GM19438 (cell line): Measurements from ENCODE around the gene ZFC3H1.
"Not testable (repeated sequence)": the region's sequence is repeated elsewhere in the genome, so short reads cannot be mapped to it uniquely, and the experiment has no call there.

ENCODE experiments used
- ATAC-seq: cut with Tn5 transposase; IDR thresholded peaks from one replicate; pipeline ENCODE4 v1.9.1; 2021; ENCODE audit warnings: low read depth; ENCODE audit not compliant: unreplicated experiment

ZFC3H1 gene, protein sequence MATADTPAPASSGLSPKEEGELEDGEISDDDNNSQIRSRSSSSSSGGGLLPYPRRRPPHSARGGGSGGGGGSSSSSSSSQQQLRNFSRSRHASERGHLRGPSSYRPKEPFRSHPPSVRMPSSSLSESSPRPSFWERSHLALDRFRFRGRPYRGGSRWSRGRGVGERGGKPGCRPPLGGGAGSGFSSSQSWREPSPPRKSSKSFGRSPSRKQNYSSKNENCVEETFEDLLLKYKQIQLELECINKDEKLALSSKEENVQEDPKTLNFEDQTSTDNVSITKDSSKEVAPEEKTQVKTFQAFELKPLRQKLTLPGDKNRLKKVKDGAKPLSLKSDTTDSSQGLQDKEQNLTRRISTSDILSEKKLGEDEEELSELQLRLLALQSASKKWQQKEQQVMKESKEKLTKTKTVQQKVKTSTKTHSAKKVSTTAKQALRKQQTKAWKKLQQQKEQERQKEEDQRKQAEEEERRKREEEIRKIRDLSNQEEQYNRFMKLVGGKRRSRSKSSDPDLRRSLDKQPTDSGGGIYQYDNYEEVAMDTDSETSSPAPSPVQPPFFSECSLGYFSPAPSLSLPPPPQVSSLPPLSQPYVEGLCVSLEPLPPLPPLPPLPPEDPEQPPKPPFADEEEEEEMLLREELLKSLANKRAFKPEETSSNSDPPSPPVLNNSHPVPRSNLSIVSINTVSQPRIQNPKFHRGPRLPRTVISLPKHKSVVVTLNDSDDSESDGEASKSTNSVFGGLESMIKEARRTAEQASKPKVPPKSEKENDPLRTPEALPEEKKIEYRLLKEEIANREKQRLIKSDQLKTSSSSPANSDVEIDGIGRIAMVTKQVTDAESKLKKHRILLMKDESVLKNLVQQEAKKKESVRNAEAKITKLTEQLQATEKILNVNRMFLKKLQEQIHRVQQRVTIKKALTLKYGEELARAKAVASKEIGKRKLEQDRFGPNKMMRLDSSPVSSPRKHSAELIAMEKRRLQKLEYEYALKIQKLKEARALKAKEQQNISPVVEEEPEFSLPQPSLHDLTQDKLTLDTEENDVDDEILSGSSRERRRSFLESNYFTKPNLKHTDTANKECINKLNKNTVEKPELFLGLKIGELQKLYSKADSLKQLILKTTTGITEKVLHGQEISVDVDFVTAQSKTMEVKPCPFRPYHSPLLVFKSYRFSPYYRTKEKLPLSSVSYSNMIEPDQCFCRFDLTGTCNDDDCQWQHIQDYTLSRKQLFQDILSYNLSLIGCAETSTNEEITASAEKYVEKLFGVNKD (N-terminal part only)

DNA sequence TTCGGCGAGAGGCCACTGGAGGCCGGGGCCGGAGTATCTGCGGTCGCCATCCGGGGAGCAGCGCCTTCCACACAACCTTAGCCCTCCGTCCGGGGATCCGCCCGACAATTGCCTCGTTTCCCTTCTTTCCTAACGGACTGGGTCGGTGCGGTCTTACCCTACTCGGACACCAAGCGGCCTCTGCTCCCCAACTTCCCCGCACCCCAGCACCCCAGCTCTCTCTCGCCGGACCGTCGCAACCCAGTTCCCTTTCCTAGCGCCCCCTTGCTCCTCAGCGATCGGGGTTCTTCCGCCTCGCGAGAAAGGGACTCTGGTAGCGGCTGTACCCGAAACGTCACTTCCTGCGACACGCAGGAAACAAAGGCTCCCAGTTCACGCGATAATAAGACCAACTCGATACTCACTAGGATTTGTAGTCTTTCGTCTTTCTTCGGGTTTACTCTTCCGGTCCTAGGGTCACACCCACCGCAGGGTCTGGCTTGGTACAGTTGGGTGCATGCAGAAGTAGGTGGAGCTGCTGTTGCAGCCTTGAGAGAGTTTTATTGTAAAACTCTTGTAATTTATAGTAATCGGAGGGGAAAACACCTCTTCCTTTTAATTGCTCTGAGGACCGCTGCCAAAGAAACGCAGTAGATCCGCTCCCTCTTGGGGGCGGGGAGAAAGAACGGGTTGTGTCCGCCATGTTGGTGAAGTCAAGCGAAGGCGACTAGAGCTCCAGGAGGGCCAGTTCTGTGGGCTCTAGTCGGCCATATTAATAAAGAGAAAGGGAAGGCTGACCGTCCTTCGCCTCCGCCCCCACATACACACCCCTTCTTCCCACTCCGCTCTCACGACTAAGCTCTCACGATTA lies at the start of gene ZFC3H1, which contains the start of gene THAP2:
ZFC3H1 (minus strand) TSS at position 288 of the 850 bp plus-strand sequence; CDS start at position 50, 238 bp downstream.
THAP2 (plus strand) TSS at position 741 of the 850 bp plus-strand sequence. CDS start 209 bp downstream, outside the sequence.
- peak; percentile 91 for ATAC-seq

DNA sequence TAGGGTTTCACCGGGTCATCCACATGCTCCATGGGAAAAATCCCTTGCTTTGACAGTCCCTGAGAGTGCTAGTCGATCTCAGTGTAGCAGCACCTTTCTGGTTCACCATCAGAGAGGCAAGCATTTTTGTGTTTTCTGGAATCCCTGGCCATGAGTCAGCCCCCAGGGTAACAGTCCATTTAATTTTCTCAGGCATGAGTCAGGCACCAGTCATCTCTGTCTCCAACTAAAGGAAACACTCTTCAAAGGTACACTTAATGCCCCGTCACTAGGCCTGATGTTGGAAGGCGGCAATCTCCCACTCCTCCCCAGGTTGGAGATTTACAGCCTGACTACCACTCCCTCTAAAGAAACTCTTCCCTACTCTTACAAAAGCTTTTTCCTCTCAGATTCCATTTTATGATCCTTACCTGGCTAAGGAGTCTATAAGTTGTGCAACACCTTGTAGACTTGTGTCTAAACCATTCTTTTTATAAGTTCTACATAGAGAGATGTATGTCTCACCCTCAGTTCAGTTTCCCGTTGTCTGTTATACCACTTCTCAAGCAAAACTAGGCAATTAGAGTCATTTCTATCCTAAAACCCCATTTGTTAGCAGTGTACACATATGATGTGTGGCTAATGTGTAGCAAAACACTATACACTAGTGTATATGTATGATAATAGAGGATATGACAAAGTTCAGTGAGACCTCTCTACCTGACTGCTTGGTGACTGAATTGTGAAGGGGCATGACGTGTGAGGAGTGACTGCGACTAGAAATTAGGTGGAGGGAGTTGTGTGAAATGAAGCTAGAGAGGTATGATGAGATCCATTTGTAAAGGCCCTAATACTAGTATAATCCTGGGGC lies 46.9 kb upstream of the ZFC3H1 start:
- ATAC-seq = no peak

DNA sequence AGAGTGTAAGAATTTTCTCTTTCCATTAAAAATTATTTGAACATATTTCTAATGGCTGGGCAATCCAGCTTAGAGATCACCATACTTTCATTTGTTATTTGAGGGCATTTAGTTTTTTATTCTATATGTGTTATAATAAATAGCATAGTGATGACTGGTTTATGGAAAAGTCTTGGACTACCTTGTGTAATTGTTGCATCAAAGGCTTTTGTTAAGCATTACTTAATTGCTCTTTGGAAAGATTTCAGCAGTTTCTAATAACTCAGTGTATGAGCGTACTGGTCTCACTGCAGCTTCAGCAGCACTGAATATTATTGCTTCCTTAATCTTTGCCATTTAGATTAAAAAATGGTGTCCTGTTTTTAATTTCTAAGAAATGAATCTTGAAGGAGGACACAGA lies 45.0 kb upstream of the ZFC3H1 start:
- no peak for ATAC-seq

DNA sequence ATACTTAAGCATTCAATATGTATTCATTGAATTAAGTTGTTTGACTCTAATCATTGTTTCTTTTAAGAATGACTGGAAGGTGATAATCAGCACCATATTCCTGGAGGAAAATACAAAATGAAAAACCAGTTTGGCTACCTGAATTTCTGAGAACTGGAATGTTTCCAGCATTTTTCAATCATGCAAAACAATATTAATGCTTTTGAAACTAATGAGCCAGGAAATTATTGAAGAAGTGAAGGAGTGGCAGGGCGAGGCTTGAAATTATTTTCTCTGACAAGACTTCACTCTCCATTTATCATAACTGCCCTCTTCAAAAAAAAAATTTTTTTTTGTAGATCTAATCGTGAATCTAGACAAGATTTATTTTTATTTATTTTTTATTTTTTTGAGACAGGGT lies 41.3 kb upstream of the ZFC3H1 start:
- ATAC-seq = no peak

DNA sequence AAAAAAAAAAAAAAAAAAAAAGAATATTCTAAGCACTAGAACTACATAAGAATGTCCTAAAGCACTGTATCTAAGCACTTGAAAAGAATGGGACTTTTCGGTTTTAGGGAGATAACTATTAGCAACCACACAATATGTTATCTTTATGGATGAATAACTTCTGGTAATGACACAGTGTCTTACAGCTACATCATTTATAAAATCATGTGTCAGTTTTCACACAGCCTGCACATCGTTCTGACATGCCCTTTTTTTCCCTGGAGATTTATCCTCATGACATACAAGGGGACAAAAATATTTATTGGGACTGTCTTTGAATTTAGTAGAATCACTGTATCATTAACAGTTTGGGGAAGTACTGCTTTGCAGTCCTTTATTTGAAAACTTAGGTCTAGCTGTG lies 39.6 kb upstream of the ZFC3H1 start:
- no peak for ATAC-seq

DNA sequence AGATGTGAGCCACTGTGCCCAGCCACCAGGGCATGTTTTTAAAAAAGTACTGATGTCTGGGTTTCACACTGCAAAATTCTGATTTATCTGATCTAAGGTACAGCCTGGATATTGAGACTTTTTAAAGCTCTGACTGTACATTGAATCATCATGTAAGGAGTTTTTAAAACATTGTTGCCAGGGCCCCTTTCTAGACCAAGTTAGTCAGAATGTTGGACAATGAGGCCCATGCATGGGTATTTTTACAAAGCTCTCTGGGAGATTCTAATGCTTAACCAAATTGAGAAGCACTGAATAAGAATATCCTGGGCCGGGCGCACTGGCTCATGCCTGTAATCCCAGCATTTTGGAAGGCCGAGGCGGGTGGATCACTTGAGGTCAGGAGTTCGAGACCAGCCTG lies 38.9 kb upstream of the ZFC3H1 start:
- ATAC-seq = no peak

DNA sequence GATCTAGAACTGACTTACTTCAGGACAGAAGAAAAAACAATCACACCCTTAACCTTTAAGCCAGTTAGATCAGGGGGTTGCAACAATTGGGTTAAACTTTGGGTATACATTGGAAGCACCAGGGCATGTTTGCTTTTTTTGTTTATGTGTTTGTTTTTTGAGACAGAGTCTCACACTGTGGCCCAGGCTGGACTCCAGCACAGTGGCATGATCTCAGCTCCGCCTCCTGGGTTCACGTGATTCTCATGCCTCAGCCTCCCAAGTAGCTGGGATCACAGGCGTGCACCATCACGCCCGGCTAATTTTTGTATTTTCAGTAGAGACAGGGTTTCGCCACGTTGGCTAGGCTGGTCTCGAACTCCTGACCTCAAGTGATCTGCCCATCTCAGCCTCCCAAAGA lies 38.5 kb upstream of the ZFC3H1 start:
- not testable (repeated sequence) for ATAC-seq

DNA sequence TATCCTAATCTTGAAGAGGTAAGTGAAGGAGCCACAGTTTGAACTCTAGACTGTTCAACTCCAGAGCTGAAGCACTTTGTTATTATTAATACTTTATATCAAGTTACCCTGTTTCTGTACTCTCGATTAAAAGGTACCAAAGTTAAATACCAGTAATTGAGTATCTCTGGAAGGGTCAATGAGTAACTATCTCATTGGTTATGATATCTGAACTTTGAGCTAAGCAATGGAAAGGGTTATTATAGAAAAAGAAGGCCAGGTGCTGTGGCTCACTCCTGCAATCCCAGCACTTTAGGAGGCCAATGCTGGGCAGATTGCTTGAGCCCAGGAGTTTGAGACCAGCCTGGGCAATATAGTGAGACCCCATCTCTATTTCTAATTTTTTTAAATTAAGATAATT lies 32.1 kb upstream of the ZFC3H1 start:
- no peak for ATAC-seq

DNA sequence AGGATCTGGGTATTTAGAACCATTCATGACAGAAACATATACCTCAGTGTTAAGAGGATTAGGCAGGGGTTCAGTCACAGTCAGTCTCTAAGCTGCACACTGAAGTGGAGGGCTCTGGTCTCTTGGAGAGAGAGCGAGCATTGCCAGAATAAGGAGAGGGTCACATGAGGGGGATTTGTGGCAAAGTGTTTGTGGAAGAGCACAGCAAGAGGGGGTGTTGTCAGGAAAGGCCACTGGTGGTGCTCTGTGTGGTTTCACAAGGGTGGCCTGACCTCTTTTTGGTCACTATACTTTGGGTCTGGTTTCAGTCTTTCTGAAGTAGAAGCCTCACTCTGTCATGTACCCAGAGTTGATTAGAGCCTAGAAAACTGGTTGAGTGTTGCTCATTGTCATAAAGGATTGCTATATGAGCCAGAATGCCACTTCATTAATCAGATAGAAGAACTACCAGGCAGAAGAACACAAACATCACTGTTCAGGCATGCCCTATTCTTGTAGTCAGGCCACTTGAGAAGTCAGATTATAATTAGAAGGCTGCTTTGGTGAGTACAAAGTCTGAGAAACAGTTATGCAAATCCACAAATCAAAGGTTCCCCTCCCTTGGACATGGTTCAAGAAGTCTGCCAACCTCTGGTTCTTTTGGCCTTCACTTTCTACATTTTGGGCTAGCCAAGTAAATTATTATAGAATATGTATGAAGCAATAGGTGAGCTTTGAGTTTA lies 30.6 kb upstream of the ZFC3H1 start:
- ATAC-seq = peak; percentile 66

DNA sequence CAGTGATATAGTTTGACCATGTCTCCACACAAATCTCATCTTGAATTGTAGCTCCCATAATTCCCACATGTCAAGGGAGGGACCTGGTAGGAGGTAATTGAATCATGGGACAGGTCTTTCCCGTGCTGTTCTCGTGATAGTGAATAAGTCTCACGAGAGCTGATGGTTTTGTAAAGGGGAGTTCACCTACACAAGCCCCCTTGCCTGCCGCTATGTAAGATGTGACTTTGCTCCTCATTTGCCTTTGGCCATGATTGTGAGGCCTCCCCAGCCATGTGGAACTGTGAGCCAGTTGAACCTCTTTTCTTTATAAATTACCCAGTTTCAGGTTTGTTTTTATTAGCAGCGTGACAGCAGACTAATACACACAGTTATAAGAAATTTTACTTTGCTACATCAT lies 30.0 kb upstream of the ZFC3H1 start:
- peak; percentile 12 for ATAC-seq

DNA sequence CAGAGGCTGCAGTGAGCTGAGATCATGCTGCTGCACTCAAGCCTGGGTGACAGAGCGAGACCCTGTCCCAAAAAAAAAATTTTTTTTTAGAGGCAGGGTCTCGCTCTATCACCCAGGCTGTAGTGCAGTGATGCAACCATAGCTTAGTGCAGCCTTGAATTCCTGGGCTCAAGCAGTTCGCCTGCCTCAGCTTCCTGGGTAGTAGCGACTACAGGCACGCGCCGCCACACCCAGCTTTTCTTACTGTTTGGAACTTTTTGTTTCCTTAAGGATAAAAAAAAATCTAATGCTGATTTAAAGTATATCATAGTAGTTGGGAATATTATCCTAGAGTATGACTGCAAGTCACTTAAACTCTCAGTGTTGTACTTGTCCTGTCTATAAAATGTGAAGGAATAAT lies 29.5 kb upstream of the ZFC3H1 start:
- ATAC-seq = no peak

DNA sequence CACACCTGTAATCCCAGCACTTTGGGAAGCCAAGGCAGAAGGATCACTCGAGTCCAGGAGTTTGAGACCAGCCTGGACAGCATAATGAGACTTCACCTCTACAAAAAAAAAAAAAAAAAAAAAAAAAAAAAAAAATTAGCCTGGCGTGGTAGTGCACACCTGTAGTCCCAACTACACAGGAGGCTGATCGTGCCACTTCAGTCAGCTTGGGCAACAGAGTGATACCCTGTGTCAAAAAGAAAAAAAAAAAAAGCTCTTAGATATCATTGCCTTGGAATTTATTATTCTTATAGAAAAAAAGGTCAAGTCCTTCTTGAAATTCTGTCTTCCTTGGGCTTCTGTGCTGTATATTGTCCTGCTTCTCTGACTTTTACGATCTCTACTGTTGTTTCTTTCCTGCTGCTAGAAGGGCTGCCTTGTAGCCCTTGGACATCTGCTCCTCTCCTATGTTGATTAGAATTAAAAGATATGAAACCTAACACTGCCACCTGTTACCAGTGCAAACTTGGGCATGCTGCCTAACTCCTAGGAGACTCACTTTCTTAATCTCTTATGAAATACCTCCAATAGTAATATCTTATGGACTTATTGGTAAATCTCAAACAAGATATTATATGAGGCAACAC lies 28.0 kb upstream of the ZFC3H1 start:
- ATAC-seq = no peak

DNA sequence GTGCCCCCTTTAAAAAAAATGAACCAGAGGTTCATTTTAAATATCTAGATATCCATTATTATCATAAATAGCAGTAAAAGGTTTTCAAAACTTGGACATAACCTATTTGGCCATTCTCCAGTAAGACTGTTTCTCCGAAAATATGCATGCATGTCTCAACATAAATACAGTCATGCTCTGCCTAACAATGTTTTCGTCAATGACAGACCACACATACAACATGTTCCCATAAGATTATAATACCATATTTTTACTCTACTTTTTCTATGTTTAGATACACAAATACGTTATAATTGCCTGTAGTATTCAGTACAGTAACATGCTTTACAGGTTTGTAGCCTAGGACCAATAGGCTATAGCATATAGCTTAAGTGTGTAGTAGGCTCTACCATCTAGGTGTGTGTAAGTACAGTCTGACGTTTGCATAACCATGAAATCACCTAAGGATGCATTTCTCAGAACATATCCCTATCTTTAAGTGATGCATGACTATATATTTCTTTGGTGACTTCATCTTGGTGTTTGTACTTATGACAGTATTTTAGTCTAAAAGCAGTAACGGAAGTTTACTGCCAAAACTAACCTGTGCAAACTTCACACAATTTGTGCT lies 25.4 kb upstream of the ZFC3H1 start:
- ATAC-seq = no peak

DNA sequence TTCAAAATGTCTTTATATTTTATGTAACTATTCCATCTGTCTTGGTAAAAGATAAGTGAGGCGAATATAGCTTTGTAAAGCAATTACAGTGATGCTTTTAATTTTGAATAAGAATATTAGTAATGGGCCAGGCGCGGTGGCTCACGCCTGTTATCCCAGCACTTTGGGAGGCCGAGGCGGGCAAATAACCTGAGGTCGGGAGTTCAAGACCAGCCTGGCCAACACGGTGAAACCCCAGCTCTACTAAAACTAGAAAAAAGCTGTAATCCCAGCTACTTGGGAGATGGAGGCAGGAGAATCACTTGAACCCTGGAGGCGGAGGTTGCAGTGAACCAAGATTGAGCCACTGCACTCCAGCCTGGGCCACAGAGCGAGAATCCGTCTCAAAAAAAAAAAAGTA lies 23.5 kb upstream of the ZFC3H1 start:
- not testable (repeated sequence) for ATAC-seq

DNA sequence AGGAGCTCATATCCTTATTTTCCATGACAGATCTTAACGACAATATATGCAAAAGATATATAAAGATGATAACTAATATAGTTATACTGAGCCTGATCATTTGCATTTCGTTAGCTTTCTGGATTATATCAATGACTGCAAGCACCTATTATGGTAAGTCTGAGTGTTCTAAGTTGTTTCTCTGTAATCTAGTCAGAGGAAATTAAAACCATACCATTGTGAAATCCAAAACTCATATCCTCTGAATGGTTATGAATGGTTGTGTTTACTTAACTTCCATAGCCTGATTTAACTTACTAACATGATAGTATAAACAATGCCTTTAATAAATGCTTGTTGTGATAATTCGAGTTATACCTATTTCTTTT lies 23.0 kb upstream of the ZFC3H1 start:
- ATAC-seq = no peak

DNA sequence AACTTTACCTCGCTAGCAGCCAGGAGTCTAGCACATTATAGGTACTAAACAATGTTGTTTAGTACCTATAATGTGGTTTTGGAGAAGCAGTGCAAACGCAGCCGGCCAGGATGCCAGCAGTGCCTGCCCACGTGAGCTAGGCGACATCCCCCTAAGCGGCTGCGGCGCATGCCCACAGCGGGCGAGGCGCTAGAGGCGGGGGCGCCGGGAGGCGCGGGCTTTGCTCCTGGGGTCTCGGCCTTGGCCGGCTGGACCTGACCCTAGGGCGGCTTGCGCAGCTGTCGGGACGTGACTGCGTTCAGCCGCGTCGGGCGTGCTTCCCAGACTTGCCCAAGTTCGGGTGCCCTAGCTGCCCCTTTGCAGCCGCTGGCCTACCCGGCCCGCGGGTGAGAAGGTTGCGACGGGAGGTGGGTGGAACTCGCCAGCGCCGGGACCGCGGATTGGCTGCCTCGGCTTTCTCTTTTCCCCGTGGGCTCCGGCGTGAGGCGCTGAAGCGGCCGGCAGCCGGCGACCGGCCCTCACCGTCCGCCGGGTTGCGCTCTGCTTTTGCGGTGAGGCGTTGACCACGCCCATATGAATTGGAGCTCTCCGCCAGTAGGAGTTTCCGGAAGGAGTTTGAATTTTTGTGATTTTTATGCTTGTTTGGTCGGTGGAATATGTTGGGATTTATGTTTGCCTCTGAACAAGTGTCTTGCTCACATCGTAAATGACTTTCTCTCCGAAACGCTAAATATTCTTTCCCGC lies 22.4 kb upstream of the ZFC3H1 start, which contains the start of gene TMEM19:
TMEM19 (plus strand) TSS at position 169 of the 744 bp plus-strand sequence. CDS start 599 bp downstream, outside the sequence.
- ATAC-seq = peak; percentile 90
